Measurements from ENCODE around the gene GPS2. TPM values are rescaled to one million over a fixed set of nuclear protein-coding genes. Genes with fewer than 3 reads are reported as not detected.
"Not testable (repeated sequence)": the region's sequence is repeated elsewhere in the genome, so short reads cannot be mapped to it uniquely, and the experiment has no call there.

The GPS2 gene
- total RNA-seq, 2 experiments from 2014 or later, result 31.8 to 36.8 TPM

- Mint-ChIP-seq H3K36me3 (ENCODE audit: low read depth) (peaks cover 25% of the 10 kb centered on the region), H3K4me1 (ENCODE audit: low read depth) (peaks cover 49% of the 10 kb centered on the region), H3K27ac (peak overlapping the region; percentile 93), H3K9me3 (no peaks in the 10 kb centered on the region), H3K4me3 (peak overlapping the region; percentile 89), H3K27me3 (no peaks in the 10 kb centered on the region)
- ATAC-seq (no peak), DNase-seq (no peak)
- TF ChIP-seq CTCF (IDR thresholded peaks at IDR 0.05), result no peak
- intact Hi-C loops (cut with micrococcal nuclease), result no loop called here
- POLR2A ChIA-PET, result interaction anchor here (0.6 to 7.8 kb wide), 11 partner anchors 9 to 352 kb away, joined by 3 to 87 read pairs (median 3); partner anchors contain the start of genes ACADVL, DLG4, GPS2 and KCTD11
- CTCF ChIA-PET, result interaction anchor here (1.2 to 6.3 kb wide), 5 partner anchors 11 to 39 kb away, joined by 3 to 60 read pairs (median 21); no protein-coding TSS in a partner anchor
These were observed 19.9 kb upstream of the GPS2 start for GRCh38 chr17:7334938-7335538.

GRCh38 chr17:7332600-7333069, 17.5 kb upstream of the GPS2 start:
- H3K27me3 Mint-ChIP-seq; H3K9me3 Mint-ChIP-seq; ATAC-seq; intact Hi-C loops (cut with micrococcal nuclease): not testable (repeated sequence)
- POLR2A ChIA-PET, result interaction anchor here (1.1 kb wide), 1 partner anchor 23 kb away, joined by 3 read pairs; no protein-coding TSS in a partner anchor
- peaks cover 12% of the 10 kb centered on the region for H3K36me3 Mint-ChIP-seq (ENCODE audit: low read depth)
- CTCF ChIA-PET, result interaction anchor here (0.6 to 1.3 kb wide), 2 partner anchors 23 to 200 kb away, joined by 3 read pairs; no protein-coding TSS in a partner anchor
- H3K4me1 Mint-ChIP-seq (ENCODE audit: low read depth), result peaks cover 51% of the 10 kb centered on the region
- peak; percentile 74 for DNase-seq
- H3K27ac Mint-ChIP-seq, result peak overlapping the region; percentile 78
- H3K4me3 Mint-ChIP-seq, result peak overlapping the region; percentile 48

- H3K9me3 Mint-ChIP-seq, result no peaks in the 10 kb centered on the region
- ATAC-seq (no peak), DNase-seq (no peak)
- H3K27me3 Mint-ChIP-seq, result no peaks in the 10 kb centered on the region
- H3K4me1 Mint-ChIP-seq (ENCODE audit: low read depth), result peaks cover 53% of the 10 kb centered on the region
- ChIA-PET CTCF (no interaction called here), POLR2A (interaction anchor here (1.1 to 1.7 kb wide), 2 partner anchors 17 to 22 kb away, joined by 3 to 6 read pairs; no protein-coding TSS in a partner anchor)
- TF ChIP-seq CTCF (IDR thresholded peaks at IDR 0.05), result no peak
- H3K4me3 Mint-ChIP-seq, result peak overlapping the region; percentile 48
- peak overlapping the region; percentile 78 for H3K27ac Mint-ChIP-seq
- intact Hi-C loops (cut with micrococcal nuclease), result no loop called here
- peaks cover 7% of the 10 kb centered on the region for H3K36me3 Mint-ChIP-seq (ENCODE audit: low read depth)
These were observed 17.0 kb upstream of the GPS2 start for GRCh38 chr17:7332111-7332510.

- intact Hi-C loops (cut with micrococcal nuclease), result no loop called here
- Mint-ChIP-seq H3K9me3 (no peaks in the 10 kb centered on the region), H3K27ac (peak overlapping the region; percentile 96), H3K4me3 (peak overlapping the region; percentile 80), H3K36me3 (ENCODE audit: low read depth) (peaks cover 4% of the 10 kb centered on the region), H3K27me3 (no peaks in the 10 kb centered on the region), H3K4me1 (ENCODE audit: low read depth) (peaks cover 51% of the 10 kb centered on the region)
- DNase-seq (no peak), ATAC-seq (no peak)
- ChIA-PET CTCF (interaction anchor here (1.1 to 3.0 kb wide), 2 partner anchors 20 to 106 kb away, joined by 3 to 9 read pairs; no protein-coding TSS in a partner anchor), POLR2A (interaction anchor here (1.1 to 10.5 kb wide), 9 partner anchors 11 to 250 kb away, joined by 3 to 150 read pairs (median 6); partner anchors contain the start of gene GPS2)
- no peak for TF ChIP-seq CTCF (IDR thresholded peaks at IDR 0.05)
These were observed 15.5 kb upstream of the GPS2 start for GRCh38 chr17:7330638-7331015.

- no peak for TF ChIP-seq CTCF (IDR thresholded peaks at IDR 0.05)
- peak overlapping the region; percentile 80 for H3K4me3 Mint-ChIP-seq
- intact Hi-C loops (cut with micrococcal nuclease), result no loop called here
- peaks cover 4% of the 10 kb centered on the region for H3K36me3 Mint-ChIP-seq (ENCODE audit: low read depth)
- CTCF ChIA-PET, result interaction anchor here (0.6 to 3.0 kb wide), 13 partner anchors 12 to 356 kb away, joined by 3 to 20 read pairs (median 5); partner anchors contain the start of genes TMEM102 and TMEM95
- peak overlapping the region; percentile 96 for H3K27ac Mint-ChIP-seq
- ATAC-seq (peak; percentile 72), DNase-seq (peak; percentile 89)
- no peaks in the 10 kb centered on the region for H3K27me3 Mint-ChIP-seq
- H3K9me3 Mint-ChIP-seq, result no peaks in the 10 kb centered on the region
- H3K4me1 Mint-ChIP-seq (ENCODE audit: low read depth), result peaks cover 48% of the 10 kb centered on the region
- POLR2A ChIA-PET, result interaction anchor here (0.9 to 10.5 kb wide), 16 partner anchors 8 to 356 kb away, joined by 3 to 150 read pairs (median 6); partner anchors contain the start of genes GPS2, TMEM256, TP53 and ZBTB4
These were observed 15.0 kb upstream of the GPS2 start for GRCh38 chr17:7329997-7330637.
